CD14-positive monocyte (primary cell): ENCODE measurements around the gene NLRC4. TPM values are rescaled to one million over a fixed set of nuclear protein-coding genes. Genes with fewer than 3 reads are reported as not detected.
"Not testable (repeated sequence)": the region's sequence is repeated elsewhere in the genome, so short reads cannot be mapped to it uniquely, and the experiment has no call there.

ENCODE experiments used
- DNase-seq, 3 donors: peaks; one replicate each; pipeline ENCODE4 v3.0.0-alpha.2; 2011 to 2022
- H2AFZ ChIP-seq: 2 replicates; pipeline ENCODE4 v1.6.0; 2012; ENCODE audit warnings: mild to moderate bottlenecking, low read depth, low read length, inconsistent platforms; ENCODE audit not compliant: insufficient read depth, poor library complexity, severe bottlenecking
- H3K27ac ChIP-seq, 2 donors: 1 replicate in 1 of 2; 2 replicates in 1 of 2; pipeline ENCODE4 v1.5.1; 2012 to 2013; ENCODE audit warnings: low read length in 2 of 2, control low read depth in 1 of 2, inconsistent platforms in 1 of 2, low read depth in 1 of 2, mild to moderate bottlenecking in 1 of 2
- H3K27me3 ChIP-seq, 2 donors: one replicate each; pipeline versions ENCODE4 v1.6.0 to v1.6.1; 2011 to 2013; ENCODE audit warnings: low read length in 2 of 2; ENCODE audit not compliant: control insufficient read depth in 2 of 2, insufficient read depth in 2 of 2
- H3K36me3 ChIP-seq, 2 donors: replicated peaks in 1 of 2; 1 replicate in 1 of 2; 2 replicates in 1 of 2; pipeline versions ENCODE4 v1.5.1 to v1.6.1; 2012 to 2013; ENCODE audit warnings: low read length in 2 of 2, control low read depth in 1 of 2, inconsistent platforms in 1 of 2, mild to moderate bottlenecking in 1 of 2; ENCODE audit not compliant: insufficient read depth in 2 of 2, control insufficient read depth in 1 of 2
- H3K4me1 ChIP-seq, 2 donors: 1 replicate in 1 of 2; 2 replicates in 1 of 2; pipeline versions ENCODE4 v1.5.1 to v1.6.1; 2012 to 2013; ENCODE audit warnings: low read length in 2 of 2, control low read depth in 1 of 2, inconsistent platforms in 1 of 2, mild to moderate bottlenecking in 1 of 2, moderate library complexity in 1 of 2; ENCODE audit not compliant: insufficient read depth in 2 of 2, control insufficient read depth in 1 of 2
- H3K4me2 ChIP-seq: replicated peaks from 2 replicates; pipeline ENCODE3; 2012; ENCODE audit warnings: low read length, moderate library complexity, mild to moderate bottlenecking; ENCODE audit not compliant: poor library complexity, severe bottlenecking; ENCODE audit errors: extremely low read depth
- H3K4me3 ChIP-seq, 3 experiments: fragments of 200-600 bp in 1 of 3; sonication (generic) in 1 of 3; replicated peaks in 1 of 3; 1 replicate in 2 of 3; 2 replicates in 1 of 3; pipeline ENCODE4 v1.5.1; 2011 to 2013; ENCODE audit warnings: low read length in 3 of 3, mild to moderate bottlenecking in 3 of 3, control low read depth in 2 of 3, low read depth in 2 of 3, inconsistent platforms in 1 of 3, moderate library complexity in 1 of 3
- H3K79me2 ChIP-seq: 2 replicates; pipeline ENCODE4 v1.6.0; 2012; ENCODE audit warnings: mild to moderate bottlenecking, control low read depth, inconsistent platforms, low read length, moderate library complexity; ENCODE audit not compliant: insufficient read depth
- H3K9ac ChIP-seq: 2 replicates; pipeline ENCODE4 v1.6.0; 2017; ENCODE audit warnings: low read length, mild to moderate bottlenecking; ENCODE audit not compliant: insufficient read depth, poor library complexity, severe bottlenecking
- H3K9me3 ChIP-seq, 2 donors: replicated peaks in 1 of 2; 1 replicate in 1 of 2; 2 replicates in 1 of 2; pipeline versions ENCODE4 v1.5.1 to v1.6.1; 2012 to 2013; ENCODE audit warnings: low read length in 2 of 2, control low read depth in 1 of 2; ENCODE audit not compliant: control insufficient read depth in 1 of 2, insufficient read depth in 1 of 2
- H4K20me1 ChIP-seq: 2 replicates; pipeline ENCODE4 v1.6.0; 2012; ENCODE audit warnings: mild to moderate bottlenecking, low read length, control low read depth, moderate library complexity; ENCODE audit not compliant: insufficient read depth
- H3K27ac Mint-ChIP-seq, 7 donors: one replicate each; pipeline ENCODE4 v1.8.0; 2020; ENCODE audit warnings: mild to moderate bottlenecking in 7 of 7, mixed read lengths in 7 of 7, moderate library complexity in 6 of 7, inconsistent platforms in 2 of 7
- H3K27me3 Mint-ChIP-seq, 3 donors: one replicate each; pipeline ENCODE4 v1.8.0; 2021 to 2022; ENCODE audit warnings: low read depth in 3 of 3, mild to moderate bottlenecking in 3 of 3, mixed read lengths in 3 of 3, moderate library complexity in 3 of 3, inconsistent platforms in 1 of 3
- H3K36me3 Mint-ChIP-seq, 2 donors: one replicate each; pipeline ENCODE4 v1.8.0; 2020; ENCODE audit warnings: mixed read lengths in 2 of 2, inconsistent platforms in 1 of 2, mild to moderate bottlenecking in 1 of 2
- H3K4me1 Mint-ChIP-seq: one replicate; pipeline ENCODE4 v1.8.0; 2020; ENCODE audit warnings: mild to moderate bottlenecking, mixed read lengths
- H3K4me3 Mint-ChIP-seq, 2 donors: one replicate each; pipeline ENCODE4 v1.8.0; 2020; ENCODE audit warnings: mild to moderate bottlenecking in 2 of 2, mixed read lengths in 2 of 2, moderate library complexity in 1 of 2
- H3K9me3 Mint-ChIP-seq, 7 donors: one replicate each; pipeline ENCODE4 v1.8.0; 2020 to 2022; ENCODE audit warnings: mixed read lengths in 7 of 7, mild to moderate bottlenecking in 6 of 7, moderate library complexity in 6 of 7, inconsistent platforms in 2 of 7
- WGBS: methylation state at CpG from one replicate; pipeline ENCODE4 v1.1.5; 2013; ENCODE audit warnings: missing lambda C conversion rate; ENCODE audit not compliant: insufficient coverage; 5-methylcytosine and 5-hydroxymethylcytosine counted together
- intact Hi-C, 2 donors: fragments of 100-400 bp; cut with micrococcal nuclease; formaldehyde crosslinking; loops; one replicate each; pipeline versions ENCODE4 v1.15.0 to v1.15.1; 2023
- polyA plus RNA-seq, 3 donors: library from polyadenylated mRNA; depleted of rRNA in 1 of 3; unstranded in 2 of 3; stranded (reverse) in 1 of 3; fragments of 300-500 nt in 2 of 3; fragments of >200 nt in 1 of 3; fragmentation: Illumina TruSeq in 2 of 3; gene quantifications; 1 replicate in 2 of 3; 2 replicates in 1 of 3; pipeline ENCODE4 v1.2.3, GENCODE V29; 2012 to 2021
- TF ChIP-seq, protein P1 (sequence below): fragments of 200-600 bp; IDR thresholded peaks from one replicate; pipeline ENCODE4 v1.8.0; 2022; ENCODE audit warnings: antibody characterized with exemption, mild to moderate bottlenecking

The NLRC4 gene
- polyA plus RNA-seq, 3 donors: 18.8 to 38.3 (median 27.3) TPM

DNA sequence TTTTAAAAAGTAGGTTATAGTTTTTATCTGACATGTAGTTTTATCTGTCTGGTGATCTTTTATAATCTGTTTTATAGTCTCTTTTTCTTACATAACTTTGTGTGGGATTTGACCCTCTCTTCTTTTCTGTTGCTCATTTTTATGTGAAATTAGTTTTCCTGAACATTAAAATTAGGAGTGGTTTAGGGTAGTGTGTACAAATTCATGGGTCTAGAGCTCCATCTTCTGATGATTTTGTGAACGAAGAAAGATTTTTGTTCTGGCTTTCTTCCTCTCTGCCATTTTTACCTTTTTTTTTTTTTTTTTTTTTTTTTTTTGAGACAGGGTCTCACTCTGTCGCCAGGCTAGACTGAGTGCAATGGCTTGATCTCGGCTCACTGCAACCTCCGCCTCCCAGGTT, 52.4 kb downstream of the NLRC4 start:
- Histone ChIP-seq H3K27ac (no peak overlapping the region), H3K9ac (no peak overlapping the region), H3K4me1 (no peaks in the 10 kb centered on the region), H2AFZ (no peak overlapping the region), H4K20me1 (no peaks in the 10 kb centered on the region), H3K27me3 (no peaks in the 10 kb centered on the region), H3K4me2 (no peak overlapping the region), H3K9me3 (no peaks in the 10 kb centered on the region), H3K36me3 (peaks cover 9 to 42% of the 10 kb centered on the region in 2 donors), H3K79me2 (no peaks in the 10 kb centered on the region), H3K4me3 (no peak overlapping the region)
- H3K4me3 Mint-ChIP-seq: no peak overlapping the region
- H3K36me3 Mint-ChIP-seq: peaks cover 35 to 38% of the 10 kb centered on the region in 2 donors
- peaks cover 0 to 2% (median 0%) of the 10 kb centered on the region in 7 donors for H3K9me3 Mint-ChIP-seq
- intact Hi-C loops: no loop called here
- H3K4me1 Mint-ChIP-seq: no peaks in the 10 kb centered on the region
- no peaks in the 10 kb centered on the region for H3K27me3 Mint-ChIP-seq
- H3K27ac Mint-ChIP-seq: no peak overlapping the region
- WGBS: no CpG with 5 or more reads among the region's 4 CpGs
- no peak for DNase-seq
- TF ChIP-seq, protein P1, sequence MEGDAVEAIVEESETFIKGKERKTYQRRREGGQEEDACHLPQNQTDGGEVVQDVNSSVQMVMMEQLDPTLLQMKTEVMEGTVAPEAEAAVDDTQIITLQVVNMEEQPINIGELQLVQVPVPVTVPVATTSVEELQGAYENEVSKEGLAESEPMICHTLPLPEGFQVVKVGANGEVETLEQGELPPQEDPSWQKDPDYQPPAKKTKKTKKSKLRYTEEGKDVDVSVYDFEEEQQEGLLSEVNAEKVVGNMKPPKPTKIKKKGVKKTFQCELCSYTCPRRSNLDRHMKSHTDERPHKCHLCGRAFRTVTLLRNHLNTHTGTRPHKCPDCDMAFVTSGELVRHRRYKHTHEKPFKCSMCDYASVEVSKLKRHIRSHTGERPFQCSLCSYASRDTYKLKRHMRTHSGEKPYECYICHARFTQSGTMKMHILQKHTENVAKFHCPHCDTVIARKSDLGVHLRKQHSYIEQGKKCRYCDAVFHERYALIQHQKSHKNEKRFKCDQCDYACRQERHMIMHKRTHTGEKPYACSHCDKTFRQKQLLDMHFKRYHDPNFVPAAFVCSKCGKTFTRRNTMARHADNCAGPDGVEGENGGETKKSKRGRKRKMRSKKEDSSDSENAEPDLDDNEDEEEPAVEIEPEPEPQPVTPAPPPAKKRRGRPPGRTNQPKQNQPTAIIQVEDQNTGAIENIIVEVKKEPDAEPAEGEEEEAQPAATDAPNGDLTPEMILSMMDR: no peak

GRCh38 chr2:32210767-32211408, 53.8 kb downstream of the NLRC4 start:
- H3K36me3 ChIP-seq: peaks cover 10 to 42% of the 10 kb centered on the region in 2 donors
- no peak for DNase-seq
- no peaks in the 10 kb centered on the region for H3K9me3 ChIP-seq
- H3K4me1 Mint-ChIP-seq: no peaks in the 10 kb centered on the region
- no peak overlapping the region for H2AFZ ChIP-seq
- TF ChIP-seq, protein P1: no peak
- 100% methylated on average over 1 of the region's 7 CpGs for WGBS
- H3K79me2 ChIP-seq: no peaks in the 10 kb centered on the region
- no peak overlapping the region for H3K4me3 ChIP-seq
- H3K9me3 Mint-ChIP-seq: peaks cover 0 to 2% (median 0%) of the 10 kb centered on the region in 7 donors
- no peaks in the 10 kb centered on the region for H4K20me1 ChIP-seq
- H3K27me3 Mint-ChIP-seq: no peaks in the 10 kb centered on the region
- no peak overlapping the region for H3K27ac ChIP-seq
- no peak overlapping the region for H3K27ac Mint-ChIP-seq
- no peak overlapping the region for H3K4me3 Mint-ChIP-seq
- intact Hi-C loops: no loop called here
- no peak overlapping the region for H3K9ac ChIP-seq
- H3K27me3 ChIP-seq: no peaks in the 10 kb centered on the region
- H3K4me2 ChIP-seq: no peak overlapping the region
- H3K36me3 Mint-ChIP-seq: peaks cover 33 to 39% of the 10 kb centered on the region in 2 donors
- no peaks in the 10 kb centered on the region for H3K4me1 ChIP-seq

- H3K27ac ChIP-seq, intact Hi-C loops, H3K79me2 ChIP-seq, H3K4me3 ChIP-seq, H3K4me2 ChIP-seq, H2AFZ ChIP-seq, H4K20me1 ChIP-seq, H3K4me3 Mint-ChIP-seq, H3K27ac Mint-ChIP-seq, H3K9me3 ChIP-seq, H3K9me3 Mint-ChIP-seq, H3K27me3 ChIP-seq, H3K4me1 ChIP-seq, DNase-seq, H3K27me3 Mint-ChIP-seq, H3K9ac ChIP-seq, H3K4me1 Mint-ChIP-seq: not testable (repeated sequence)
- WGBS: 100% methylated on average over 2 of the region's 3 CpGs
- H3K36me3 Mint-ChIP-seq: peaks cover 36 to 67% of the 10 kb centered on the region in 2 donors
- peaks cover 20 to 41% of the 10 kb centered on the region in 2 donors for H3K36me3 ChIP-seq
Observed at GRCh38 chr2:32203428-32203827, 61.3 kb downstream of the NLRC4 start.
